Measurements from ENCODE around the gene EMP2. TPM values are rescaled to one million over a fixed set of nuclear protein-coding genes. Genes with fewer than 3 reads are reported as not detected.

EMP2 gene
- total RNA-seq, 1 experiment from 2014 or later = 14.4 TPM

DNA sequence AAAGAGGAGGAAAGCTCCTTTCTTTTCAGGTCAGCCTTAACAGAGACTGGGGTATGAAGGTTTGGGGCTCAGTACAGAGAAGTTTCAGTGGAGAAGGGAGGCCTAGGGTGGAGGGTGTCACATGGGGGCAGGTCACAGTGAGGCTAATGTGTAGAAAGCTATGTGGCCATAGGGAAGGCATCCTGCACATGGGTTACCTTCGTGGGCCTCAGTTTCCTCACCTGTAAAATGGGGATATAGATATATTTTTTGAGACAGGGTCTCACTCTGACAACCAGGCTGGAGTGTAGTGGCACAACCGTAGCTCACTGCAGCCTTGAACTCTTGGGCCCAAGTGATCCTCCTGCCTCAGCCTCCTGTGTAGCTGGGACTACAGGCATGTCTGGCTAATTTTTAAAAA is 41.8 kb downstream of the EMP2 start:
- Histone ChIP-seq H3K4me1 (ENCODE audit: insufficient read depth, low read length) (no peaks in the 10 kb centered on the region), H4K8ac (replicated peaks; ENCODE audit: insufficient read length, low read depth, low read length) (no peak overlapping the region), H3K4ac (ENCODE audit: low read depth, low read length) (no peak overlapping the region), H2BK20ac (ENCODE audit: low read depth, low read length, poor library complexity, severe bottlenecking) (no peak overlapping the region), H3K27me3 (ENCODE audit: insufficient read depth, low read length) (no peaks in the 10 kb centered on the region), H3K14ac (ENCODE audit: insufficient read depth, low read length) (no peak overlapping the region), H3K56ac (ENCODE audit: insufficient read length, low read depth, low read length) (no peak overlapping the region), H3K23me2 (ENCODE audit: insufficient read length, low read depth, low read length, poor library complexity, severe bottlenecking) (no peaks in the 10 kb centered on the region), H3K9ac (ENCODE audit: extremely low read depth, insufficient read length, low read length) (no peak overlapping the region), H2BK5ac (ENCODE audit: insufficient read length, low read length) (no peak overlapping the region), H2AFZ (ENCODE audit: low read length) (no peak overlapping the region), H3K18ac (ENCODE audit: insufficient read length, low read depth, low read length) (no peak overlapping the region), H3K23ac (ENCODE audit: insufficient read length, low read depth, low read length) (no peak overlapping the region), H2BK12ac (ENCODE audit: insufficient read length, low read depth, low read length) (no peak overlapping the region), H4K91ac (ENCODE audit: insufficient read length, low read depth, low read length) (no peak overlapping the region), H2AK5ac (ENCODE audit: insufficient read length, low read length) (no peak overlapping the region), H3K79me1 (ENCODE audit: insufficient read depth, low read depth, low read length, poor library complexity, severe bottlenecking) (no peaks in the 10 kb centered on the region), H4K20me1 (ENCODE audit: control insufficient read depth, insufficient read depth, insufficient read length) (no peaks in the 10 kb centered on the region), H3K9me3 (ENCODE audit: control insufficient read depth, low read depth, low read length) (no peaks in the 10 kb centered on the region), H3T11ph (ENCODE audit: low read length) (no peak overlapping the region), H4K5ac (ENCODE audit: insufficient read length, low read depth, low read length) (no peak overlapping the region), H2BK120ac (ENCODE audit: low read depth, low read length, poor library complexity, severe bottlenecking) (no peak overlapping the region), H3K27ac (ENCODE audit: insufficient read length, low read depth, low read length) (no peak overlapping the region), H2BK15ac (ENCODE audit: low read depth, low read length) (no peak overlapping the region), H3K79me2 (ENCODE audit: insufficient read depth, low read length) (no peaks in the 10 kb centered on the region), H3K4me2 (ENCODE audit: insufficient read depth, insufficient read length, low read length) (no peak overlapping the region)
- WGBS (ENCODE audit: extremely low coverage, insufficient read length, low lambda C conversion rate) = no CpG with 5 or more reads among the region's 2 CpGs
- Mint-ChIP-seq H3K27me3 (ENCODE audit: low read depth) (no peaks in the 10 kb centered on the region), H3K36me3 (ENCODE audit: insufficient read depth in 1 of 3, low read depth in 3 of 3) (peaks cover 3 to 16% (median 15%) of the 10 kb centered on the region in 3 experiments; a peak in 6 of 7 replicates), H3K4me3 (no peak overlapping the region), H3K4me1 (no peaks in the 10 kb centered on the region), H3K27ac (no peak overlapping the region), H3K9me3 (no peaks in the 10 kb centered on the region)
- TF ChIP-seq, protein P1, sequence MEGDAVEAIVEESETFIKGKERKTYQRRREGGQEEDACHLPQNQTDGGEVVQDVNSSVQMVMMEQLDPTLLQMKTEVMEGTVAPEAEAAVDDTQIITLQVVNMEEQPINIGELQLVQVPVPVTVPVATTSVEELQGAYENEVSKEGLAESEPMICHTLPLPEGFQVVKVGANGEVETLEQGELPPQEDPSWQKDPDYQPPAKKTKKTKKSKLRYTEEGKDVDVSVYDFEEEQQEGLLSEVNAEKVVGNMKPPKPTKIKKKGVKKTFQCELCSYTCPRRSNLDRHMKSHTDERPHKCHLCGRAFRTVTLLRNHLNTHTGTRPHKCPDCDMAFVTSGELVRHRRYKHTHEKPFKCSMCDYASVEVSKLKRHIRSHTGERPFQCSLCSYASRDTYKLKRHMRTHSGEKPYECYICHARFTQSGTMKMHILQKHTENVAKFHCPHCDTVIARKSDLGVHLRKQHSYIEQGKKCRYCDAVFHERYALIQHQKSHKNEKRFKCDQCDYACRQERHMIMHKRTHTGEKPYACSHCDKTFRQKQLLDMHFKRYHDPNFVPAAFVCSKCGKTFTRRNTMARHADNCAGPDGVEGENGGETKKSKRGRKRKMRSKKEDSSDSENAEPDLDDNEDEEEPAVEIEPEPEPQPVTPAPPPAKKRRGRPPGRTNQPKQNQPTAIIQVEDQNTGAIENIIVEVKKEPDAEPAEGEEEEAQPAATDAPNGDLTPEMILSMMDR (conservative IDR thresholded peaks at IDR 0.05) = no peak
- no peak for DNase-seq

All from H9 (cell line).